Natural killer cell (primary cell): Measurements from ENCODE around the gene PGS1. TPM values are rescaled to one million over a fixed set of nuclear protein-coding genes. Genes with fewer than 3 reads are reported as not detected.

ENCODE experiments used
- ATAC-seq, 3 donors: fragments of 150-1000 bp in 2 of 3; fragments of 200-7000 bp in 1 of 3; cut with Tn5 transposase; 1 replicate in 1 of 3; 2 replicates in 2 of 3; pipeline ENCODE4 v1.10.0; 2021; ENCODE audit warnings: mild to moderate bottlenecking in 2 of 3, moderate library complexity in 2 of 3
- DNase-seq, 2 donors: peaks; one replicate each; pipeline versions ENCODE4 v3.0.0 to v3.0.0-alpha.2; 2013 to 2021; ENCODE audit warnings: mixed read lengths in 1 of 2
- H3K27ac ChIP-seq: one replicate; pipeline ENCODE4 v1.5.1; 2013; ENCODE audit warnings: mild to moderate bottlenecking, low read length
- H3K27me3 ChIP-seq: one replicate; pipeline ENCODE4 v1.6.1; 2013; ENCODE audit warnings: low read length; ENCODE audit not compliant: control insufficient read depth, insufficient read depth
- H3K36me3 ChIP-seq: one replicate; pipeline ENCODE4 v1.6.1; 2013; ENCODE audit warnings: low read length; ENCODE audit not compliant: control insufficient read depth, insufficient read depth
- H3K4me1 ChIP-seq: one replicate; pipeline ENCODE4 v1.6.1; 2013; ENCODE audit warnings: low read length; ENCODE audit not compliant: control insufficient read depth, insufficient read depth
- H3K4me3 ChIP-seq: one replicate; pipeline ENCODE4 v1.5.1; 2013; ENCODE audit warnings: low read length
- H3K9me3 ChIP-seq: one replicate; pipeline ENCODE4 v1.6.1; 2013; ENCODE audit warnings: low read length; ENCODE audit not compliant: control insufficient read depth, insufficient read depth
- H3K27ac Mint-ChIP-seq, 2 donors: one replicate each; pipeline ENCODE4 v1.8.0; 2022; ENCODE audit warnings: mild to moderate bottlenecking in 2 of 2, mixed read lengths in 2 of 2, moderate library complexity in 1 of 2
- H3K27me3 Mint-ChIP-seq, 2 donors: one replicate each; pipeline ENCODE4 v1.8.0; 2022; ENCODE audit warnings: low read depth in 2 of 2, mixed read lengths in 2 of 2
- H3K36me3 Mint-ChIP-seq: one replicate; pipeline ENCODE4 v1.8.0; 2022; ENCODE audit warnings: mixed read lengths
- H3K4me1 Mint-ChIP-seq, 2 donors: one replicate each; pipeline ENCODE4 v1.8.0; 2022; ENCODE audit warnings: mixed read lengths in 2 of 2
- H3K4me3 Mint-ChIP-seq: one replicate; pipeline ENCODE4 v1.8.0; 2022; ENCODE audit warnings: mild to moderate bottlenecking, moderate library complexity, mixed read lengths
- H3K9me3 Mint-ChIP-seq, 2 donors: one replicate each; pipeline ENCODE4 v1.8.0; 2022; ENCODE audit warnings: mixed read lengths in 2 of 2
- WGBS: methylation state at CpG from one replicate; pipeline ENCODE4 v1.1.7; 2013; ENCODE audit warnings: missing lambda C conversion rate; ENCODE audit not compliant: insufficient coverage; 5-methylcytosine and 5-hydroxymethylcytosine counted together
- intact Hi-C: fragments of 100-400 bp; cut with micrococcal nuclease; formaldehyde crosslinking; loops from one replicate; pipeline ENCODE4 v1.14.2; 2022
- total RNA-seq, 4 donors: library from RNA; stranded (reverse); fragments of 120-200 nt in 1 of 4; gene quantifications; one replicate each; pipeline versions ENCODE4 v1.2.3 to v1.2.4, GENCODE V29; 2013 to 2022
- TF ChIP-seq, protein P1 (sequence below): fragments of 200-600 bp; IDR thresholded peaks from one replicate; pipeline ENCODE4 v1.8.0; 2022; ENCODE audit warnings: antibody characterized with exemption

PGS1 gene
- total RNA-seq, 3 donors from 2014 or later (not counting 1 experiment from before 2014, with no cell fraction given), result 47.9 to 53.6 (median 48.3) TPM

DNA sequence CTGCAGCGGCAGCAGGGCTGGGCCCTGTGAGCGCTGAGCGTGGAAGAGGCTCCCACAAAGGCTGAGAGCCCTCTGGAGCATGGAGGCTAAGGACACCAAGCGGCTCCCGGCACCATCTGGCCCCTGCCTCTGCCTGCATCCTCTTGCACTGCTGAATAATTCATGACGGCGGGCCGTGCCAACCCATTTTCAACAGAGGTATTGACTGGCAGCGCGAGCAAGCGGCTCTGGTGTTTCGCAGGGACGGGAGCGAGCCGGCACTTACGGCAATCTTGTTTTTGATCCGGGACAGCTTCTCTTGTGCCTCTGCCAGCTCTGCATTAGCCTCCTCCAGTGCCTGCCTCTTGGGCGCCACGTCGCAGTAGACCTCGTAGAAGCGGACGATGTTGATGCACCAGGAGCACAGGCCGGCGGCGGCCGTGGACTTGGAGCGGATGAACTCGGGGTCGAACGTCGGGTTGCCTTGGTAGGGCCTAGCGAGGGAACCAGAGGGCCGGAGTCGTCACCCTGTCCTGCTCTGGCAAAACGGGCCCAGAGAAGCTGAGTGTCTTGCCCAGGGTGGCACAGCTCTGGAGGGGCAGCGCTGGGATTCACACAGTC, 80.4 kb downstream of the PGS1 start:
- Mint-ChIP-seq H3K36me3 (no peaks in the 10 kb centered on the region), H3K4me3 (no peak overlapping the region), H3K27ac (no peak overlapping the region), H3K4me1 (no peaks in the 10 kb centered on the region), H3K9me3 (no peaks in the 10 kb centered on the region), H3K27me3 (no peaks in the 10 kb centered on the region)
- Histone ChIP-seq H3K4me1 (no peaks in the 10 kb centered on the region), H3K4me3 (no peak overlapping the region), H3K36me3 (no peaks in the 10 kb centered on the region), H3K27ac (no peak overlapping the region), H3K9me3 (no peaks in the 10 kb centered on the region), H3K27me3 (no peaks in the 10 kb centered on the region)
- ATAC-seq (no peak), DNase-seq (no peak)
- intact Hi-C loops, result no loop called here
- TF ChIP-seq, protein P1, sequence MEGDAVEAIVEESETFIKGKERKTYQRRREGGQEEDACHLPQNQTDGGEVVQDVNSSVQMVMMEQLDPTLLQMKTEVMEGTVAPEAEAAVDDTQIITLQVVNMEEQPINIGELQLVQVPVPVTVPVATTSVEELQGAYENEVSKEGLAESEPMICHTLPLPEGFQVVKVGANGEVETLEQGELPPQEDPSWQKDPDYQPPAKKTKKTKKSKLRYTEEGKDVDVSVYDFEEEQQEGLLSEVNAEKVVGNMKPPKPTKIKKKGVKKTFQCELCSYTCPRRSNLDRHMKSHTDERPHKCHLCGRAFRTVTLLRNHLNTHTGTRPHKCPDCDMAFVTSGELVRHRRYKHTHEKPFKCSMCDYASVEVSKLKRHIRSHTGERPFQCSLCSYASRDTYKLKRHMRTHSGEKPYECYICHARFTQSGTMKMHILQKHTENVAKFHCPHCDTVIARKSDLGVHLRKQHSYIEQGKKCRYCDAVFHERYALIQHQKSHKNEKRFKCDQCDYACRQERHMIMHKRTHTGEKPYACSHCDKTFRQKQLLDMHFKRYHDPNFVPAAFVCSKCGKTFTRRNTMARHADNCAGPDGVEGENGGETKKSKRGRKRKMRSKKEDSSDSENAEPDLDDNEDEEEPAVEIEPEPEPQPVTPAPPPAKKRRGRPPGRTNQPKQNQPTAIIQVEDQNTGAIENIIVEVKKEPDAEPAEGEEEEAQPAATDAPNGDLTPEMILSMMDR, result no peak
- 94% methylated on average over 37 of the region's 37 CpGs for WGBS

- H3K27me3 Mint-ChIP-seq, result no peaks in the 10 kb centered on the region
- H3K4me1 Mint-ChIP-seq, result no peaks in the 10 kb centered on the region
- Histone ChIP-seq H3K4me3 (no peak overlapping the region), H3K4me1 (no peaks in the 10 kb centered on the region), H3K27me3 (no peaks in the 10 kb centered on the region), H3K9me3 (no peaks in the 10 kb centered on the region), H3K36me3 (no peaks in the 10 kb centered on the region), H3K27ac (no peak overlapping the region)
- WGBS, result 92% methylated on average over 21 of the region's 21 CpGs
- H3K36me3 Mint-ChIP-seq, result no peaks in the 10 kb centered on the region
- no peak overlapping the region for H3K27ac Mint-ChIP-seq
- H3K9me3 Mint-ChIP-seq, result no peaks in the 10 kb centered on the region
- intact Hi-C loops, result no loop called here
- no peak overlapping the region for H3K4me3 Mint-ChIP-seq
- TF ChIP-seq, protein P1, result no peak
- no peak for ATAC-seq
- no peak for DNase-seq
Measured at GRCh38 chr17:78459696-78460095, 81.2 kb downstream of the PGS1 start.

DNA sequence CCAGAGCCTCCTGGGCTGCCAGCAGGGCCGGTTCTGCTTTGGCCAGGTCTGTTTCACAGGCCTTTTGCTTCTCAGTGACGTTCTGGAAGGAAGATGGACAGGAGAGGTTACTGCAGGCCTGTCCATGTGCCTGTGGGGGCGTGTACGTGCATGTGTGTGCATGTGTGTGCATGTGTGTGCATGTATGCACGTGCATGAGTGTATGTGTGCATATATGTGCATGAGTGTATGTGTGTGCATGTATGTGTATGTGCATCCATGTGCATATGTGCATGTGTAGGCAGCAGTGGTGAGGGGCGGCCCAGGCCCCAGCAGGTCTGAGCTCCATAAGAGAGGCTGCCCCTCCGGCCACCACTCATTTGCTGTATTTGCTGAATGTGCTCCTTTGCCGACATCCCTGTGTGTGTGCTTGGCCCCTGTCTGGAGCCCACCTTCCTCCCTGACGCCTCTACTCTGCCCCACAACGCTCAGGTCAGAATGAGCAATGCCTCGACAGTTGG, 81.8 kb downstream of the PGS1 start:
- intact Hi-C loops, result no loop called here
- H3K9me3 ChIP-seq, result no peaks in the 10 kb centered on the region

More for the DNA sequence above, 81.8 kb downstream of the PGS1 start:
- DNase-seq (no peak), ATAC-seq (no peak)
- Histone ChIP-seq H3K4me1 (no peaks in the 10 kb centered on the region), H3K36me3 (no peaks in the 10 kb centered on the region), H3K27ac (no peak overlapping the region), H3K4me3 (no peak overlapping the region), H3K27me3 (no peaks in the 10 kb centered on the region)
- no peak overlapping the region for H3K4me3 Mint-ChIP-seq
- 81% methylated on average over 11 of the region's 11 CpGs for WGBS
- no peaks in the 10 kb centered on the region for H3K27me3 Mint-ChIP-seq
- H3K36me3 Mint-ChIP-seq, result no peaks in the 10 kb centered on the region
- H3K27ac Mint-ChIP-seq, result no peak overlapping the region
- H3K4me1 Mint-ChIP-seq, result no peaks in the 10 kb centered on the region
- TF ChIP-seq, protein P1, result no peak
- H3K9me3 Mint-ChIP-seq, result no peaks in the 10 kb centered on the region
